ENCODE data around the gene MGST2. TPM values are rescaled to one million over a fixed set of nuclear protein-coding genes. Genes with fewer than 3 reads are reported as not detected.
A peak's percentile ranks its signal among the peaks of the same experiment; 100 is the strongest.

The MGST2 gene
- total and polyA plus RNA-seq, 3 donors from 2014 or later = 82.2 to 97.9 (median 87.6) TPM

DNA sequence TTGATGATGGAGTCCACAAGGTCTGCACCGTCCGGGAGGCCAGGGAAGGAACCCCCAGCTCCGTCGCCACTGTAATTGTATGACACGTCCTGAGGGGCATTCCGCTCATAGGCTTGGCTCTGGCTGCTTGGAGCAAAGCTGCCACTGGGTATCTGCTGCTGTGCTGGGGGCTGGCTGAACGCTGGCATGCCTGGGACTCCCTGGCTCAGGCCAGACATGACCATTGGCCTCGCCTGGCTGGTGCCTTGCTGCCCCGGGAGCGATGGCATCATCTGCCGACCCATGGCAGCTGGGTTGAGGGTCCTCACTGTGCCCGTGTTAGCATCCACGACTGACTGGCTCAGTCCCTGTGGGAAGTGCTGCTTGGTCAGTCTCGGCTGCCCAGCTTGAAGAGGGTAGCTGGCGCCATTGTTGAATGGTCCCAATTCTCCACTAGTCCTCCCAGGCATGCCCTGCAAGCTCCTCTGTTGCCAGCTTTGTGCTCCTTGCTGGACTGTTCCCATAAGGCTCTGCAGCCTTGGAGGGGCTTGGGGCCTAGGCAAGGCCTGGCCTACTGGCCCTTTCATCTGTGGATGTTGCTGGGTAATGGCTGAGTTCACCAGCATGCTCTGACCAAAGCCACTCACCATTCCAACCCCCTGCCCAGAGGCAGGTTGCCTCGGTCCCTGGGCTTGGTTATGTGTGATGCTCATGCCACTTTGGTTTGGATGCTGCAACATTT is 53.9 kb downstream of the MGST2 start:
- no peak for DNase-seq
- intact Hi-C loops (cut with DNase I; ENCODE audit: low total_unique reads) = no loop called here
- H3K4me1 ChIP-seq = no peaks in the 10 kb centered on the region

GRCh38 chr4:139720806-139721205 is 55.2 kb downstream of the MGST2 start:
- no peak for DNase-seq
- WGBS, 2 donors = 75 to 94% methylated on average over 6 of the region's 6 CpGs
- H3K4me1 ChIP-seq = no peaks in the 10 kb centered on the region
- H3K4me3 ChIP-seq = no peak overlapping the region
- H3K27me3 ChIP-seq = no peaks in the 10 kb centered on the region
- no peak for TF ChIP-seq CTCF (IDR thresholded peaks at IDR 0.05)
- no peak for TF ChIP-seq POLR2A (IDR thresholded peaks at IDR 0.05)
- H3K9me3 ChIP-seq = no peaks in the 10 kb centered on the region
- H3K36me3 ChIP-seq (ENCODE audit: low read depth, missing control alignments) = no peaks in the 10 kb centered on the region
- intact Hi-C loops (cut with DNase I; ENCODE audit: low total_unique reads) = no loop called here
- no peak overlapping the region for H3K27ac ChIP-seq

More for the DNA sequence above, 53.9 kb downstream of the MGST2 start:
- Histone ChIP-seq H3K27ac (no peak overlapping the region), H3K9me3 (no peaks in the 10 kb centered on the region), H3K4me3 (no peak overlapping the region), H3K27me3 (no peaks in the 10 kb centered on the region), H3K36me3 (ENCODE audit: low read depth, missing control alignments) (no peaks in the 10 kb centered on the region)
- WGBS, 2 donors = 98 to 100% methylated on average over 2 to 16 of the region's 16 CpGs
- TF ChIP-seq POLR2A (IDR thresholded peaks at IDR 0.05) (no peak), CTCF (IDR thresholded peaks at IDR 0.05) (no peak)

DNA sequence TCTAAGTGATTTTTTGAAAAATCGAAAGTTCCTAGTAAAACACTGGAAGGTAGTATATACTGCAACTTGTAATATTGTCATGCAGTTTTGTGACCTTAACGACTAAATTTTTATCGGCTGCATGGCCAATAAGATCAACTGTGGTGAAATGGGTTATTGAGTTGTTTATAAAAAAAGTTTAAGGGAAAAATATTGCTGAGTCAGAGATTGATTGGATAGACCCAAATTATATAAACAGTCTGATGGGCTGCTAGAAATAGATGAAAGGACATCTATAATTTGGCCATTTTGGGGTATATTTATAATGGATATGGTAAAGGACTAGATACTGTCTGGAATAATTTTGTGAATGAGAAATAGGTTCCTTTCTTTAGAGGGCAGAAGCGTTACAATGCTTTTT is 56.2 kb downstream of the MGST2 start:
- H3K27ac ChIP-seq = no peak overlapping the region
- no peak overlapping the region for H3K4me3 ChIP-seq
- no peaks in the 10 kb centered on the region for H3K27me3 ChIP-seq
- no peak for DNase-seq
- intact Hi-C loops (cut with DNase I; ENCODE audit: low total_unique reads) = no loop called here
- no peaks in the 10 kb centered on the region for H3K4me1 ChIP-seq
- H3K9me3 ChIP-seq = no peaks in the 10 kb centered on the region
- no peaks in the 10 kb centered on the region for H3K36me3 ChIP-seq (ENCODE audit: low read depth, missing control alignments)
- WGBS, 2 donors = 71 to 83% methylated on average over 4 of the region's 4 CpGs
- no peak for TF ChIP-seq CTCF (IDR thresholded peaks at IDR 0.05)
- TF ChIP-seq POLR2A (IDR thresholded peaks at IDR 0.05) = no peak

GRCh38 chr4:139725236-139725635 is 59.6 kb downstream of the MGST2 start:
- TF ChIP-seq POLR2A (IDR thresholded peaks at IDR 0.05) = no peak
- no peak for TF ChIP-seq CTCF (IDR thresholded peaks at IDR 0.05)
- intact Hi-C loops (cut with DNase I; ENCODE audit: low total_unique reads) = no loop called here
- Histone ChIP-seq H3K27ac (no peak overlapping the region), H3K36me3 (ENCODE audit: low read depth, missing control alignments) (no peaks in the 10 kb centered on the region), H3K4me1 (no peaks in the 10 kb centered on the region), H3K9me3 (no peaks in the 10 kb centered on the region), H3K27me3 (no peaks in the 10 kb centered on the region), H3K4me3 (no peak overlapping the region)
- WGBS, 2 donors = 81 to 91% methylated on average over 2 of the region's 2 CpGs
- DNase-seq = no peak

DNA sequence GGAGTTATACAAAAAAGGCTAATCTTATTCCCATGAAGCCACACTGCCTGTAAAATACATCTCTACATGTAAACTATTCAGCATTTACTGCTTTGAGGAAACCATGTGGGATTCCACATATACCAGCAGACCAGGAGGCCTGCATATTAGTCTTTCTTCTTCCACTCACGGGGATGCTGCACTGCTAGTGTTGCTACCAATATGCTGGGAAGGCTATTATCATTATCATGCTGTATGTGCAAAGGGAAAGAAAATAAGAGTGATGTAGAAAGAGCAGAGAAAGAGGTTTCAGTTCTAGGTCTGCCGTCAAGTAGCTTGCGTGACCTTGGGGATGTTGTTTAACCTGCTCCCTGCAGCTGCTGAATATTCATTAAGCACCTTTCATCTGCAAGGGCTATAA is 61.0 kb downstream of the MGST2 start:
- WGBS, 2 donors = 46 to 75% methylated on average over 3 of the region's 3 CpGs
- H3K27me3 ChIP-seq = no peaks in the 10 kb centered on the region
- no peaks in the 10 kb centered on the region for H3K36me3 ChIP-seq (ENCODE audit: low read depth, missing control alignments)
- DNase-seq = no peak
- TF ChIP-seq CTCF (IDR thresholded peaks at IDR 0.05) (no peak), POLR2A (IDR thresholded peaks at IDR 0.05) (no peak)
- no peak overlapping the region for H3K4me3 ChIP-seq
- no peaks in the 10 kb centered on the region for H3K4me1 ChIP-seq
- H3K27ac ChIP-seq = peak overlapping the region in 1 of 2 donors; percentile 24
- H3K9me3 ChIP-seq = no peaks in the 10 kb centered on the region
- intact Hi-C loops (cut with DNase I; ENCODE audit: low total_unique reads) = no loop called here

All from testis (tissue), 3 donors.